GM21529 (cell line): ENCODE data around the gene ZNF473.
A peak's percentile ranks its signal among the peaks of the same experiment; 100 is the strongest.

Source experiments
- ATAC-seq: cut with Tn5 transposase; IDR thresholded peaks from one replicate; pipeline ENCODE4 v1.9.1; 2021; ENCODE audit not compliant: unreplicated experiment

Gene ZNF473

DNA sequence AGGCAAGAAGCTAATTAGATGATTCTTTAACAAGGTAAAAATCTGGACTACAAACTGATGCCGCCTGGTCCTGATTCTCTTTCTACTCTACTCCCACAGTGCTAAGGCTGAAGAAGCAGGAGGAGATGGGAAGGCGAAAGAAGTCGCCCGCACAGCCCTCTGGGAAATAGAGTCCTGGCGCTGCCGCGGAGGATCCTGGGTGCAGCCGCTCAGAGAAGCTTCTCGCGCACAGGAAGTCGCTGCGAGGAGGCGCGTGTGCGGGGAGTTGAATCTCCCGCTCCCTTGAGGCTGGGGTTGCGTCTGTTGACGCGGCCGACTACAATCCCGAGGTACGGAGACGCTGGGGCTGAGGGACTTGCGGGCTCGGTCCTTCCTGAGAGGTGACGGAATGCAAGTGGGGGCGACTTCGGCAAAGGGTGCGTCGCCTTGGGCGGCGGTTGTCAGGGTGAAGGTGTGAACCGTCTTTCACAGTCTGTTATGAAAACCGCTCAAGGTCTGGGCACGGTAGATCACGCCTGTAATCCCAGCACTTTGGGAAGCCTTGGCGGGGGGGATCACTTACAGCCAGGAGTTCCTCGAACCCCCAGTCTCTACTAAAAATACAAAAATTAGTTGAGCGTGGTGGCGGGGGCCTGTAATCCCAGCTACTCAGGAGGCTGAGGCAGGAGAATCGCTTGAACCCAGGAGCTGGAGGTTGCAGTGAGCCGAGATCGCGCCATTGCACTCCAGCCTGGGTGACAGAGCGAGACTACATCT is at the start of gene ZNF473:
ZNF473 (plus strand) TSS at position 212 of the 756 bp plus-strand sequence. CDS start 5,078 bp downstream, outside the sequence.
- peak; percentile 51 for ATAC-seq

- no peak for ATAC-seq
Measured at GRCh38 chr19:49976496-49976895, 49.3 kb upstream of the ZNF473 start.

- no peak for ATAC-seq
Measured at GRCh38 chr19:49977076-49977475, 48.7 kb upstream of the ZNF473 start.

DNA sequence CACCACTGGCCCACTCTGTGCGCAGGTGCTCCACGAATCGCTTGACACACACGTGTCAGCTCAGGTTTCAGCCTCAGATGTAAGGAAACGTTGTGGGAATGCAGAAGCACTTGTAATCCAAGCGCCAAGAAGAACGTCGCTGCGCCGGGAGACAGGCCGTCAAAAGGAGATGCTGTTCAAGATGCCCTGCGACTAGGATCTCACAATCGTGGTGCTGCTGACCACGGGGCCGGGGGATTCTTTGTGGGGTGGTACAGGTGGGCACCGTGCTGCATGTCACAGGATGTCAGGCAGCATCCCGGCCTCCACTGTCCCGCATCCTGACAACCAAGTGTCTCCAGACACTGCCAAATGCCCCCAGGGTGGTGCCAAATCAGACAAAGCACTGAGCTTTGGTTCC is 47.9 kb upstream of the ZNF473 start:
- ATAC-seq = no peak

DNA sequence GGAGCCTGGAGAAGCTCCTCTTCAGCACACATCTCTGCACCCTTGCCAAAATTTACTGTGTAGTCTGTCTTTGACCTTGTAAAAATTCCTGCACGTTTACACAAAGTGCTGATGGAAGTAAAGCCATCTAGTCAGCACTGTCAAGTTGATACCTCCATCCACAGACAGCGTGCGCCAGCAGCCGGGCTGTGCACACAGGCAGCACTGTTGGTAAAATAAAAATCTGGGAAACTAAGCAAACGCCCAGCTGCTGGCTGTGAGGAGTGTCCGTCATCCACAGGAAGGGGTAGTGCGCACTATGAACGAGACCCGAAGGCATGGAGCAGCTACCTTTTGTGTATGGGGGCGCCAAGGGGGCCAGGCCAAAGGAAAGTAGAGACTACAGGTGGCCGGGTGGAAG is 47.5 kb upstream of the ZNF473 start:
- no peak for ATAC-seq

GRCh38 chr19:49981603-49982593 is 43.9 kb upstream of the ZNF473 start:
- ATAC-seq = no peak

GRCh38 chr19:49983645-49984229 is 42.1 kb upstream of the ZNF473 start:
- ATAC-seq = no peak

DNA sequence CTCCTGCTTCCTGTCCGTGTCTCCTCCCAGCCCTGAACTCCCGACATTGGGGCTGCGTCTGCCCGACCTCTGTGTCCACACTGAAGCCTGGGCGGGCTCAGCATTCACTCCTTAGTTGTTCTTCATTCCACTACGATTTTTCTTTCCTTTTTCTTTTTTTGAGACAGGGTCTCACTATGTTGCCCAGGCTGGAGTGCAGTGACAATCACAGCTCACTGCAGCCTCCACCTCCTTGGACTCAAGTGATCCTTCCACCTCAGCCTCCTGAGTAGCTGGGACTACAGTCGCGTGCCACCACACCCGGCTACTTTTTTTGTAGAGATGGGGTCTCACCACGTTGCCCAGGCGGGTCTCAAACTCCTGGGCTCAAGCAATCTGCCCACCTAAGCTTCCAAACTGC is 41.3 kb upstream of the ZNF473 start:
- no peak for ATAC-seq

- ATAC-seq = no peak
Measured at GRCh38 chr19:49985871-49986270, 39.9 kb upstream of the ZNF473 start.

DNA sequence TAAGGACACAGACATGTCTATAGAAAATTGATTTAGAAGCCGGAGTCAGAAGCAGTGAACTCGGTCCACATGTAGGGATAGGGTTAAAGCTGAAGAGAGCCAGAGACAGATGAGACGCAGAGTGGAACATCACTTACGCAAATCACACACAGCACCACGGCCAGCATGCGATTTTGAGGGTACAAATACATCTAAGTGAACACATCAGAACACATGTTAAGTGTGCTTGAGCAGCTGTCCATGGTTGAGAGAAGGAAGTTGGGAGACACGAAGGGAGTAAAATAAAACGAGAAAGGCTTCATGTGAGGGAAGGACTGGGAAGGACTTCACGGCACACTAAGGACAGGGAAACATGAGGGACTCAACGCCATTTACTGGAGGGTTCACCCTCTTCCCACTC is 39.5 kb upstream of the ZNF473 start:
- ATAC-seq = no peak

- no peak for ATAC-seq
Measured at GRCh38 chr19:49987159-49987698, 38.6 kb upstream of the ZNF473 start.

DNA sequence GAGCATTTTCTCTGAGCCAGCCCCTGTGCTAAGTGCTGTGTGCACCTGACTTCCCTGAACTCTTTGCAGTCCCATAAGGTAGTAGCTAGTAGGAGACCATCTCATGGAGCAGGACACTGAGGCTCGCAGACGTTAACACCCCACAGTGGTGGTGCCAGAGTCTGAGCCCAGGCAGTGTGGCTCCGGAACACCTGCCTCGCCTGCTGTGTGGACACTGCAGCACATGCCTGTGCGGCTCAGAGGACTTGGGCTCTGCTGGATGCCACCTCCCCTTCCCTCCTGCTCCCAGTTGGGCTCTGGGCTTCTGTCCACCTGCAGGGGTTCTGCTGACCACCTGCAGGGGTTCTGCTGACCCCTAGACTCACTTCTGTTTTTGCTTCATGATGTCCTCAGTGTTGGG is 37.8 kb upstream of the ZNF473 start:
- ATAC-seq = no peak

- ATAC-seq = no peak
Measured at GRCh38 chr19:49988433-49988832, 37.4 kb upstream of the ZNF473 start.

- no peak for ATAC-seq
Measured at GRCh38 chr19:49997709-49998108, 28.1 kb upstream of the ZNF473 start.

GRCh38 chr19:49999371-50000010 is 26.3 kb upstream of the ZNF473 start:
- ATAC-seq = no peak

DNA sequence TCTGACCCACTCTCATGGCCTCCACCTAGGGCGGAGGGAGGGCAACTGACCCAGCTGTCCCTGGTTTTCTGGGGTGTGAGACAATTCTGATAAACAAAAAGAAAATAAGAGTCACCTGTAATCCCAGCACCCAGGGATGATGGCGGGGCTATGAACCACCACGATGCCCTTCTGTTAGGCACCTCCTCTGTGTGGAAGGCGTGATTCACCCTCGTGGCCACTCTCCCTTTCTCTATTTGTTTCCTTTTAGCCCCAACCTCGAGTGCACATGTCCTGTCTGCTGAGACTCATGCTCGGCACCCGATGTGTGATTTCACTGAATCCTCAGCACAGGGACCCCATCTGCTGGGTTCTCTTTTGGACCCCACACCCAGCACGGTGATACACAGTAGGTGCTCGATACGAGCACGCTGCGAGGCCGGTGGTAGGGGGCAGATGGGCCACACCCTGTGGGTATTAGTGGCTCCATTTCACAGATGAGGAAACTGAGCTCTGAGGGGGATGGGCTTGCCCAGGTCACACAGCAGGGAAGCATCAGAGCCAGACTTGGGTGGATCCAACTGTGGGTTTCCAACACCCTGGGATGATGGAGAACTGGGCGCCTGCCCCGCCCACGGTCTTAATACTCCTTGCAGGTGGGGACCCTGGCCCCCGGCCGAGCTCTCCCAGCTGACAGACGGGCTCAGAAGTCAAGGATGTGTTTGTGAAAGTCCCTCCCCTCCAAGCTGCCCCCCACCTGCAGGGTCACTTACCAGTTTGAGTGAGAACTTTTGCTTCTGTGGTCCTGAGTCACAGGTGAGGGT is 25.6 kb upstream of the ZNF473 start:
- no peak for ATAC-seq

- ATAC-seq = no peak
Measured at GRCh38 chr19:50000841-50001557, 24.8 kb upstream of the ZNF473 start.

DNA sequence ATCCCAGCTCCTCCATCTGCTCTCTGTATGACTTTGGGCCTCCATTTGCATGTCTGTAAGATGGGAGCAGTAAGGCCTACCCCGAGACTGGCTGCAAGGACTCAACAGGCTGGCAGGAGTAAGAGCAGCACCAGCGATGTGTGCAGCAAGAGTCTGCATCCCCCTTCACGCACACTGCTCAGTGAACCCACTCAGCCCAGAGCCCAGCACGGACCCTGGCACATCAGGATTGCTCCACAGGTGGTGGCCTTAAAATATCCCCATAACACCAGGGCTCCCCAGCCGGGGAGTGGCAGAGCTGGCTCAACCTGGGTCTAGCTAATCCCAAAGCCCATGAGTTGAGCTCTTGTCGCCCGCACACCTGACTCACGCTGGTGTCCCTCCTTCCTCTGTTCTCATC is 24.0 kb upstream of the ZNF473 start:
- no peak for ATAC-seq

DNA sequence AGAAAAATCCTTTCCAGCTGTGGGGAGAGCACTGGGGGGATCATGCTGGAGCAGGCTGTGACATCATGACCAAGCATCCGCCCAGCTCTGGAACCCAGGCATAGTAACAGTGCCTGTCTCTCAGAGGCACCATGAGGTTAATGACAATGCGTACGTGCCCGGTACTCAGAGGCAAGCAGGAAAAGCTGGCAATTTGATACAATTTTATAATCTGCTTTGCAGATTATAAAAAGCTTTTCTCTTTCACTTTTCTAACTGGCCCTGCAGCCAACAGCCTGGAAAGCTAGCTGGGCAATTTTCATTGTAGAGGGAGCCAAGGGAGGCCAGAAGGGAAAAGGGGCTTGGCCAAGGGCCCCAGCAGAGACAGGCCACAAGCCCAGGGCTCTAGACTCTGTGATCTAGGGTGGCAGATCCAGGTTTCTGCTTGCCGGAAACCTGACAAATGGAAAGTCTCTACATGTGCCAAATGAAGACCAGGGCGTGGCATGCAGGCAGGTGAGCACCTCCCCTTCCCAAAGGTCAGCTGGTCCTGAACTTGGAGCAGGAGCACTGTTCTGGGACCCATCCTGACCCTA is 23.3 kb upstream of the ZNF473 start:
- no peak for ATAC-seq
